Keratinocyte (primary cell): ENCODE results near the gene PIAS1. TPM values are rescaled to one million over a fixed set of nuclear protein-coding genes. Genes with fewer than 3 reads are reported as not detected.

Experiments used
- DNase-seq: peaks from one replicate; pipeline ENCODE4 v3.0.0-alpha.2; 2011; ENCODE audit warnings: low read depth, missing footprints, low spot score
- FAIRE-seq: peaks from 2 replicates; lab custom pipeline; 2011; peaks lifted over from hg19 to GRCh38; lab: Jason Lieb, UNC
- H2AFZ ChIP-seq: 2 replicates; pipeline ENCODE4 v1.6.0; 2012; ENCODE audit warnings: low read length, control low read depth, inconsistent platforms; ENCODE audit not compliant: control insufficient read depth
- H3K27ac ChIP-seq: 2 replicates; pipeline ENCODE4 v1.5.1; 2011; ENCODE audit warnings: low read length; ENCODE audit not compliant: control insufficient read depth, insufficient read depth
- H3K27me3 ChIP-seq: 3 replicates; pipeline ENCODE4 v1.6.0; 2011; ENCODE audit warnings: low read length; ENCODE audit not compliant: control insufficient read depth, insufficient read depth; ENCODE audit errors: extremely low read depth
- H3K36me3 ChIP-seq, 2 experiments: 2 replicates in 1 of 2; 3 replicates in 1 of 2; pipeline ENCODE4 v1.5.1; 2011; ENCODE audit warnings: low read length in 2 of 2, mild to moderate bottlenecking in 1 of 2; ENCODE audit not compliant: control insufficient read depth in 2 of 2, insufficient read depth in 2 of 2; ENCODE audit errors: extremely low read depth in 1 of 2
- H3K4me1 ChIP-seq: 3 replicates; pipeline ENCODE4 v1.5.1; 2011; ENCODE audit warnings: low read length; ENCODE audit not compliant: control insufficient read depth, insufficient read depth; ENCODE audit errors: extremely low read depth
- H3K4me2 ChIP-seq: 3 replicates; pipeline ENCODE4 v1.6.0; 2011; ENCODE audit warnings: low read depth, low read length; ENCODE audit not compliant: control insufficient read depth, insufficient read depth; ENCODE audit errors: extremely low read depth
- H3K4me3 ChIP-seq, 3 experiments: fragments of 200-600 bp in 1 of 3; sonication (generic) in 1 of 3; 2 replicates in 2 of 3; 3 replicates in 1 of 3; pipeline ENCODE4 v1.5.1; 2011 to 2016; ENCODE audit warnings: low read length in 3 of 3, mild to moderate bottlenecking in 3 of 3, control low read depth in 2 of 3, inconsistent platforms in 1 of 3, low read depth in 1 of 3, mixed read lengths in 1 of 3, mixed run types in 1 of 3, moderate library complexity in 1 of 3; ENCODE audit not compliant: control insufficient read depth in 2 of 3, insufficient read depth in 2 of 3; ENCODE audit errors: extremely low read depth in 1 of 3
- H3K79me2 ChIP-seq: 2 replicates; pipeline ENCODE4 v1.6.0; 2012; ENCODE audit warnings: low read length; ENCODE audit not compliant: control insufficient read depth, insufficient read depth
- H3K9ac ChIP-seq: 3 replicates; pipeline ENCODE4 v1.6.0; 2011; ENCODE audit warnings: low read length; ENCODE audit not compliant: control insufficient read depth, insufficient read depth; ENCODE audit errors: extremely low read depth
- H3K9me1 ChIP-seq: 3 replicates; pipeline ENCODE4 v1.6.0; 2011; ENCODE audit warnings: low read length; ENCODE audit not compliant: control insufficient read depth, insufficient read depth; ENCODE audit errors: extremely low read depth
- H3K9me3 ChIP-seq: 2 replicates; pipeline ENCODE4 v1.5.1; 2012; ENCODE audit warnings: low read depth, low read length; ENCODE audit not compliant: control insufficient read depth
- H4K20me1 ChIP-seq: 3 replicates; pipeline ENCODE4 v1.6.0; 2011; ENCODE audit warnings: low read length; ENCODE audit not compliant: control insufficient read depth, insufficient read depth; ENCODE audit errors: extremely low read depth
- CTCF ChIP-seq, 3 experiments: IDR thresholded peaks in 1 of 3; conservative IDR thresholded peaks in 1 of 3; optimal IDR thresholded peaks in 1 of 3; 2 replicates in 2 of 3; 3 replicates in 1 of 3; pipeline versions ENCODE3 to v1.5.1; 2011; ENCODE audit warnings: low read length in 3 of 3, mild to moderate bottlenecking in 3 of 3, moderate library complexity in 2 of 3, control low read depth in 1 of 3, inconsistent platforms in 1 of 3; ENCODE audit not compliant: insufficient read depth in 2 of 3; ENCODE audit errors: extremely low read depth in 1 of 3
- EZH2 ChIP-seq: IDR thresholded peaks from one replicate; pipeline ENCODE4 v1.6.1; 2012; ENCODE audit warnings: inconsistent platforms, mild to moderate bottlenecking, low read length, moderate library complexity
- dilution Hi-C: fragments of 300-500 bp; cut with MboI; formaldehyde crosslinking; loops from one replicate; pipeline ENCODE4 v1.7.0; 2020; ENCODE audit warnings: low sequenced_read_pairs; ENCODE audit not compliant: extremely low pct_ligation_motif_present
- polyA plus RNA-seq, 5 experiments: library from polyadenylated mRNA; depleted of rRNA in 3 of 5; stranded (reverse) in 3 of 5; stranded (forward) in 1 of 5; unstranded in 1 of 5; fragments of >200 nt; gene quantifications; 1 replicate in 1 of 5; 2 replicates in 3 of 5; 3 replicates in 1 of 5; pipeline versions ENCODE4 v1.2.1 to v1.2.3, GENCODE V29; 2011 to 2012; ENCODE audit warnings: missing spikeins in 2 of 5, low read depth in 1 of 5, low replicate concordance in 1 of 5

The PIAS1 gene
- polyA plus RNA-seq, 1 donor (not counting 4 experiments of a cell fraction or from before 2014, with no cell fraction given) = 58.2 TPM

GRCh38 chr15:68228971-68229385, 174.9 kb downstream of the PIAS1 start:
- H3K4me2 ChIP-seq = peak overlapping the region; percentile 98
- peaks cover 6% of the 10 kb centered on the region for H4K20me1 ChIP-seq
- FAIRE-seq (no peak), DNase-seq (no peak)
- peaks cover 2% of the 10 kb centered on the region for H3K9me1 ChIP-seq
- dilution Hi-C loops = no loop called here
- peaks cover 50% of the 10 kb centered on the region for H3K79me2 ChIP-seq
- H3K4me3 ChIP-seq = peak overlapping the region; percentile 67 to 82 (median 81)
- H3K9ac ChIP-seq = peak overlapping the region; percentile 95
- TF ChIP-seq CTCF (optimal IDR thresholded peaks at IDR 0.05 in 1 of 3, IDR thresholded peaks at IDR 0.05 in 1 of 3, conservative IDR thresholded peaks at IDR 0.05 in 1 of 3; ENCODE audit: extremely low read depth in 1 of 3, insufficient read depth in 2 of 3, low read length in 3 of 3) (no peak), EZH2 (no peak)
- no peaks in the 10 kb centered on the region for H3K9me3 ChIP-seq
- H3K27me3 ChIP-seq = peaks cover 4% of the 10 kb centered on the region
- peak overlapping the region; percentile 87 for H3K27ac ChIP-seq
- peaks cover 16% of the 10 kb centered on the region for H3K4me1 ChIP-seq
- peaks cover 0 to 3% of the 10 kb centered on the region in 2 experiments for H3K36me3 ChIP-seq
- peak overlapping the region; percentile 79 for H2AFZ ChIP-seq

GRCh38 chr15:68229386-68230156, 175.5 kb downstream of the PIAS1 start, which contains the start of gene CLN6:
Gene CLN6, minus strand, starts transcription at chr15:68229728. Its CDS starts 144 bp downstream, at chr15:68229584.
- Histone ChIP-seq H3K27ac (peak within 1 kb of the TSS; percentile 87), H3K27me3 (peaks cover 4% of the 10 kb centered on the region), H3K4me1 (peaks cover 16% of the 10 kb centered on the region), H3K9ac (peak within 1 kb of the TSS; percentile 95), H3K4me3 (peak within 1 kb of the TSS; percentile 67 to 82 (median 81)), H3K9me3 (no peaks in the 10 kb centered on the region), H3K79me2 (peaks cover 44% of the 10 kb centered on the region), H3K9me1 (peaks cover 2% of the 10 kb centered on the region), H3K36me3 (peaks cover 0 to 3% of the 10 kb centered on the region in 2 experiments), H4K20me1 (peaks cover 6% of the 10 kb centered on the region), H3K4me2 (peak within 1 kb of the TSS; percentile 98), H2AFZ (peak within 1 kb of the TSS; percentile 92)
- dilution Hi-C loops = no loop called here
- DNase-seq (no peak), FAIRE-seq (no peak)
- TF ChIP-seq CTCF (optimal IDR thresholded peaks at IDR 0.05 in 1 of 3, IDR thresholded peaks at IDR 0.05 in 1 of 3, conservative IDR thresholded peaks at IDR 0.05 in 1 of 3; ENCODE audit: extremely low read depth in 1 of 3, insufficient read depth in 2 of 3, low read length in 3 of 3) = no peak
